Measurements from ENCODE around the gene LILRA5.

LILRA5 gene

GRCh38 chr19:54341295-54341694, 28.3 kb upstream of the LILRA5 start:
- no peaks in the 10 kb centered on the region for H3K27me3 ChIP-seq (ENCODE audit: control insufficient read depth, insufficient read depth, low read length)
- no peaks in the 10 kb centered on the region for H3K4me1 ChIP-seq (ENCODE audit: control insufficient read depth, insufficient read depth, low read length)
- no peak overlapping the region for H3K9ac ChIP-seq (ENCODE audit: low read length)
- H3K4me3 ChIP-seq (ENCODE audit: low read length) = no peak overlapping the region
- no peaks in the 10 kb centered on the region for H3K36me3 ChIP-seq (ENCODE audit: control insufficient read depth, insufficient read depth, low read length)
- H3K27ac ChIP-seq (ENCODE audit: low read depth, low read length) = no peak overlapping the region

- Histone ChIP-seq H3K4me3 (ENCODE audit: low read length) (no peak overlapping the region), H3K4me1 (ENCODE audit: control insufficient read depth, insufficient read depth, low read length) (no peaks in the 10 kb centered on the region), H3K36me3 (ENCODE audit: control insufficient read depth, insufficient read depth, low read length) (no peaks in the 10 kb centered on the region), H3K27me3 (ENCODE audit: control insufficient read depth, insufficient read depth, low read length) (no peaks in the 10 kb centered on the region), H3K27ac (ENCODE audit: low read depth, low read length) (no peak overlapping the region), H3K9ac (ENCODE audit: low read length) (no peak overlapping the region)
Measured at GRCh38 chr19:54339646-54340358, 26.8 kb upstream of the LILRA5 start.

- Histone ChIP-seq H3K27ac (ENCODE audit: low read depth, low read length) (no peak overlapping the region), H3K9ac (ENCODE audit: low read length) (no peak overlapping the region), H3K4me3 (ENCODE audit: low read length) (no peak overlapping the region), H3K27me3 (ENCODE audit: control insufficient read depth, insufficient read depth, low read length) (no peaks in the 10 kb centered on the region), H3K36me3 (ENCODE audit: control insufficient read depth, insufficient read depth, low read length) (no peaks in the 10 kb centered on the region), H3K4me1 (ENCODE audit: control insufficient read depth, insufficient read depth, low read length) (no peaks in the 10 kb centered on the region)
Measured at GRCh38 chr19:54338521-54338920, 25.6 kb upstream of the LILRA5 start.

DNA sequence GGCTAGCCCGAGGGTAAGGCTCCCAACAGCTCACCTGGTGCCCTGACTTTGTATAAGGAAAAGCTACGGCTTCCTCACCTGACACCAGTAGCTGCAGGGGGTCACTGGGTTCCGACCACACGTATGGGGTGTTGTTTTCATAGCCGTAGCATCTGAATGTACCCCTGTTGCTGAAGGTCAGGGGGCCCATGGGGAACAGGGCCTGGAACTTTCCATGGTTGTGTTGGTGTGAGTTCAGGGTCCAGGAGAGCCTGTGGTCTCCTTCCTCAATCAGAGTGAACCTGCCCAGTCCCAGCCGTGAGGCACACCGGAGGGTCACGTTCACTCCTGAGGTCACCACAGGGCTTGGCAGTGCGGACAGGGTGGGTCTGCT, 24.9 kb upstream of the LILRA5 start:
- Histone ChIP-seq H3K27me3 (ENCODE audit: control insufficient read depth, insufficient read depth, low read length) (no peaks in the 10 kb centered on the region), H3K4me1 (ENCODE audit: control insufficient read depth, insufficient read depth, low read length) (no peaks in the 10 kb centered on the region), H3K9ac (ENCODE audit: low read length) (no peak overlapping the region), H3K4me3 (ENCODE audit: low read length) (no peak overlapping the region), H3K27ac (ENCODE audit: low read depth, low read length) (no peak overlapping the region), H3K36me3 (ENCODE audit: control insufficient read depth, insufficient read depth, low read length) (no peaks in the 10 kb centered on the region)

GRCh38 chr19:54336893-54337857, 24.2 kb upstream of the LILRA5 start:
- H3K9ac ChIP-seq (ENCODE audit: low read length) = no peak overlapping the region
- H3K4me3 ChIP-seq (ENCODE audit: low read length) = no peak overlapping the region
- no peak overlapping the region for H3K27ac ChIP-seq (ENCODE audit: low read depth, low read length)
- H3K4me1 ChIP-seq (ENCODE audit: control insufficient read depth, insufficient read depth, low read length) = no peaks in the 10 kb centered on the region
- no peaks in the 10 kb centered on the region for H3K36me3 ChIP-seq (ENCODE audit: control insufficient read depth, insufficient read depth, low read length)
- H3K27me3 ChIP-seq (ENCODE audit: control insufficient read depth, insufficient read depth, low read length) = no peaks in the 10 kb centered on the region

DNA sequence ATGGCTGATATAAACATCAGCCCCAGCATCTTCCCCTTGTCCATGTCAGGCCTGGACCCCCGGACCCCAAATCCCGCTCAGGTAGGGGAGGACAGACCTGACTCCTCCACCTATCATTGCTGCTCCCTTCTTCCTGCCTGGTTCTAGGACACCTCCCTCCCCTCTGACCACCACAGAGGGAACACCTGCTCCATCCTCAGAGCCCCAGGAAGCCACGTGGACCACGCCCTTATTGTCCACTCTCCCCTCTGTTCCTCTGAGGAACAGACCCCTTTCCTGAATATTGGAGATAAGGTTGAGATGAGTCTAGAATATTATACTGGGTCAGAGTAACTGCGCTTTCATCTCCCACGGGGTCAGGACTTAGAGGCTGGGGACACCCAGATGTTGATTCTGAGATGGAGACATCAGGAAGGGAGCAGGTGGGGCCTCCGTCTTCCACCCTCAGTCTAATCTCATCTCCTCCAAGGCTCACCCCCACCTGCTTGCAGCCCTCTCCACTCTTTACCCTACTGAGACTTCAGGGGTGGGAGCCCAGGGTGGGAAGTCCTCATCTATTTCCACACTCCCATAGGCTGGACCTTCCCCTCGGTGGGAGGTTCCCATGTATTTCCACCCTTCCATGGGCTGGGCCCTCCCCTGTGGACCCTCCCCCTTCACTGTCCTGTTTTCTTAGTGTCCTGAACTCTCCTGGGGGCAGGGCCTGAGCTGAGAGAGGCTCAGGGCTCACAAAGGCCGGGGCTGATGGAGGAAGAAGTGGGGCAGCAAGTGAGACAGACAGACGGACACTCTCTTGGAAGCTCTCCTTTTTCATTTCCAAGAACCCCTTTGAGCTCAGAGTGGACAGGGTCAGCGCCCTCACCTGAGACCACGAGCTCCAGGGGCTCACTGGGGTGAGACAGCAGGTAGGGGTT, 23.3 kb upstream of the LILRA5 start:
- no peaks in the 10 kb centered on the region for H3K27me3 ChIP-seq (ENCODE audit: control insufficient read depth, insufficient read depth, low read length)
- H3K36me3 ChIP-seq (ENCODE audit: control insufficient read depth, insufficient read depth, low read length) = no peaks in the 10 kb centered on the region
- H3K27ac ChIP-seq (ENCODE audit: low read depth, low read length) = no peak overlapping the region
- no peak overlapping the region for H3K9ac ChIP-seq (ENCODE audit: low read length)
- no peaks in the 10 kb centered on the region for H3K4me1 ChIP-seq (ENCODE audit: control insufficient read depth, insufficient read depth, low read length)
- no peak overlapping the region for H3K4me3 ChIP-seq (ENCODE audit: low read length)

DNA sequence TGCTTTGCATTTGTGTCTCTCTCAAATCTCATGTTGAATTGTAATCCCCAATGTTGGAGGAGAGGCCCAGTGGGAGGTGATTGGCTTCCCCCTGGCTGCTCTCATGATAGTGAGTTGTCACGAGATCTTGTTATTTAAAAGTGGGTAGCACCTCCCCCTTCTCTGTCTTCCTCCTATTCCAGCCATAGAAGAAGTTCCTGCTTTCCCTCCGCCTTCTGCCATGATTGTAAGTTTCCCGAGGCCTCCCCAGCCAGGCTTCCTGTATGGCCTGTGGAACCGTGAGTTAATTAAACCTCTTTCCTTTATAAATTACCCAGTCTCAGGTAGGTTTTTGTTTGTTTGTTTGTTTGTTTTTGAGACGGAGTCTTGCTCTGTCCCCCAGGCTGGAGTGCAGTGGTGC, 22.2 kb upstream of the LILRA5 start:
- Histone ChIP-seq H3K27me3 (ENCODE audit: control insufficient read depth, insufficient read depth, low read length) (no peaks in the 10 kb centered on the region), H3K4me3 (ENCODE audit: low read length) (no peak overlapping the region), H3K9ac (ENCODE audit: low read length) (no peak overlapping the region), H3K4me1 (ENCODE audit: control insufficient read depth, insufficient read depth, low read length) (no peaks in the 10 kb centered on the region), H3K36me3 (ENCODE audit: control insufficient read depth, insufficient read depth, low read length) (no peaks in the 10 kb centered on the region), H3K27ac (ENCODE audit: low read depth, low read length) (no peak overlapping the region)

DNA sequence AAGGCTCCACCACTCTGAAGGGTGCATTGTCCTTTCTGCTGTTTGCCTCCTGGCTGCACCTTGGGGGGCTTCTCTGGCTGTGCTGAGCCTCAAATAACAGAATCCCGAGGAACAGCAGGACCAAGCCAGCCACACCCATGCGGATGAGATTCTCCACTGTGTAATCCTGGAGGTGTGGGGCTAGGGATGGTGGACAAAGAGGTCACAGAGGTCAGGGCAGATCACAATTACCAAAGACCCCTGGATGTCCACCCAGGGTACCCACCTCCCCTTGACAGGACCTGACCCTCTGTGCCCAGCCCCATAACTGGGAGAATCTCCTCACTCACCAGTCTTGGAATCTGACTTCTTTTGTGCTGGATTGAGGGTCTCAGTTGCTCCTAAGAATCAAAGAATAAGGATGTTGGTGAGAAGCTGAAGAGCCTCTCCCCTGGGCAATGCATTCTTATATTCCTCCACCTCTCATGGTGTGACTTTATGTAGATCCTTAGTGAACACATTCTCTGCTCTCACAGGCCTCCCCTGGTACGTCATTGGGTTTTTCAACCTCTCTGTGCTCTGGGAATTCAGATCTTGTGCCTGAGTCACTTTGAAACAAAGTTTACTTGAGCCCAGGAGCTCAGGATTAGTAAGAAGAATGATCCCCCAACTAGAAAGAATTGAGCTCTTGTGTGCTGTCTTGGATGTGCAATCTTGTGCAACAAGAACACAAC, 20.8 kb upstream of the LILRA5 start:
- no peaks in the 10 kb centered on the region for H3K4me1 ChIP-seq (ENCODE audit: control insufficient read depth, insufficient read depth, low read length)
- no peak overlapping the region for H3K9ac ChIP-seq (ENCODE audit: low read length)
- H3K27me3 ChIP-seq (ENCODE audit: control insufficient read depth, insufficient read depth, low read length) = no peaks in the 10 kb centered on the region
- no peaks in the 10 kb centered on the region for H3K36me3 ChIP-seq (ENCODE audit: control insufficient read depth, insufficient read depth, low read length)
- no peak overlapping the region for H3K4me3 ChIP-seq (ENCODE audit: low read length)
- H3K27ac ChIP-seq (ENCODE audit: low read depth, low read length) = no peak overlapping the region

GRCh38 chr19:54332149-54332548, 19.2 kb upstream of the LILRA5 start:
- no peaks in the 10 kb centered on the region for H3K27me3 ChIP-seq (ENCODE audit: control insufficient read depth, insufficient read depth, low read length)

GRCh38 chr19:54331626-54332025, 18.7 kb upstream of the LILRA5 start:
- Histone ChIP-seq H3K27ac (ENCODE audit: low read depth, low read length) (no peak overlapping the region), H3K36me3 (ENCODE audit: control insufficient read depth, insufficient read depth, low read length) (no peaks in the 10 kb centered on the region), H3K4me3 (ENCODE audit: low read length) (no peak overlapping the region), H3K27me3 (ENCODE audit: control insufficient read depth, insufficient read depth, low read length) (no peaks in the 10 kb centered on the region), H3K9ac (ENCODE audit: low read length) (no peak overlapping the region), H3K4me1 (ENCODE audit: control insufficient read depth, insufficient read depth, low read length) (no peaks in the 10 kb centered on the region)

More at GRCh38 chr19:54332149-54332548, 19.2 kb upstream of the LILRA5 start:
- no peak overlapping the region for H3K4me3 ChIP-seq (ENCODE audit: low read length)
- no peak overlapping the region for H3K9ac ChIP-seq (ENCODE audit: low read length)
- no peaks in the 10 kb centered on the region for H3K4me1 ChIP-seq (ENCODE audit: control insufficient read depth, insufficient read depth, low read length)
- H3K36me3 ChIP-seq (ENCODE audit: control insufficient read depth, insufficient read depth, low read length) = no peaks in the 10 kb centered on the region
- H3K27ac ChIP-seq (ENCODE audit: low read depth, low read length) = no peak overlapping the region

DNA sequence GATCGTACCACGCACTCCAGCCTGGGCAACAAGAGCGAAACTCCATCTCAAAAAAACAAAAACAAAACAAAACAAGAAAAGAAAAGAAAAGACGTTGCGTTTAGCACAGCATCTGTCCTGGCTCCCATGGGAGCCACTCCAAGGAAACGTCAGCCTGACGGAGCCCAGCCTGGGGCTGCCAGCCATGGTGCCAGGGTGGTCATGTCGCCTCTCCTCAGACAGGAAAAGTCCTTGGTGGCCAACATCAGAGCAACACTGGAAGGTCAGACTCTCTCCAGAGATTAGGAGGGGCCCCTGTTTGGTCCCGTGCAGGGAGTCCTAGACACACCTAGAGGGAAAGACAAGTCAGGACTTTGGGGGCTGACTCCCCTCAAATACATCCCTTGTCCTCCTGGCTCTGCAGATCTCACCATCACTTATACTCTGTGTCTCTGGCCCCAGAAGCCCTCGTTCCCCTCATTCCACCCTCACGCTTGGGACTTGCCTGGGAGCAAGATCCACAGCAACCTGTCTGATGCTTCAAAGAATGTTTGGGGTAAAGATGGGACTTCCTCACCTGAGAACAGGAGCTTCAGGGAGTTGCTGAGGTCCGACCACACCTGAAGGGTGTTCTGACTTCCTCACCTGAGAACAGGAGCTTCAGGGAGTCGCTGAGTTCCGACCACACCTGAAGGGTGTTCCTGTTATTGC, 16.7 kb upstream of the LILRA5 start:
- H3K27me3 ChIP-seq (ENCODE audit: control insufficient read depth, insufficient read depth, low read length) = no peaks in the 10 kb centered on the region
- H3K4me3 ChIP-seq (ENCODE audit: low read length) = no peak overlapping the region
- no peaks in the 10 kb centered on the region for H3K4me1 ChIP-seq (ENCODE audit: control insufficient read depth, insufficient read depth, low read length)
- H3K9ac ChIP-seq (ENCODE audit: low read length) = no peak overlapping the region
- H3K27ac ChIP-seq (ENCODE audit: low read depth, low read length) = no peak overlapping the region
- no peaks in the 10 kb centered on the region for H3K36me3 ChIP-seq (ENCODE audit: control insufficient read depth, insufficient read depth, low read length)

Data from rectal smooth muscle tissue (tissue), 1 donor.